Ovary (tissue), 9 donors: ENCODE measurements around the gene TCIRG1. TPM values are rescaled to one million over a fixed set of nuclear protein-coding genes. Genes with fewer than 3 reads are reported as not detected.

Experiments
- DNase-seq, 5 donors: peaks; one replicate each; pipeline ENCODE4 v3.0.0-alpha.2; 2019 to 2020
- H3K27ac ChIP-seq, 2 donors: fragments of 200-600 bp; one replicate each; pipeline versions ENCODE4 v1.5.1 to v1.8.0; 2019 to 2022
- H3K27me3 ChIP-seq: fragments of 200-600 bp; one replicate; pipeline ENCODE4 v1.8.0; 2022
- H3K36me3 ChIP-seq: fragments of 200-600 bp; sonication (generic); one replicate; pipeline ENCODE4 v1.5.1; 2019
- H3K4me1 ChIP-seq: one replicate; pipeline ENCODE4 v1.8.1; 2013; ENCODE audit warnings: mild to moderate bottlenecking, moderate library complexity; ENCODE audit not compliant: insufficient read depth
- H3K4me3 ChIP-seq: fragments of 200-600 bp; sonication (generic); one replicate; pipeline ENCODE4 v1.5.1; 2017
- H3K9me3 ChIP-seq, 2 donors: fragments of 200-600 bp in 1 of 2; sonication (generic) in 1 of 2; one replicate each; pipeline versions ENCODE4 v1.5.1 to v1.8.1; 2013 to 2019; ENCODE audit warnings: mild to moderate bottlenecking in 1 of 2, moderate library complexity in 1 of 2
- EP300 ChIP-seq: sonication (generic); formaldehyde crosslinking; IDR thresholded peaks from one replicate; pipeline ENCODE4 v1.6.1; 2017; ENCODE audit warnings: antibody characterized with exemption
- POLR2A ChIP-seq: fragments of 450-650 bp; IDR thresholded peaks from one replicate; pipeline ENCODE4 v1.6.1; 2017; ENCODE audit warnings: antibody characterized with exemption, mild to moderate bottlenecking, moderate library complexity
- WGBS, 3 donors: extraction: QIAGEN DNeasy Blood & Tissue Kit in 1 of 3; methylation state at CpG; one replicate each; pipeline versions ENCODE4 v1.1.5 to v1.1.7; 2013 to 2017; 5-methylcytosine and 5-hydroxymethylcytosine counted together
- intact Hi-C, 4 donors: fragments of 100-400 bp; cut with DNase I; formaldehyde crosslinking; loops; one replicate each; pipeline versions ENCODE4 v1.11.0 to v1.15.1; 2022 to 2023
- polyA plus RNA-seq, 2 donors: library from polyadenylated mRNA; stranded (reverse); fragments of 200-250 nt in 1 of 2; fragments of 350-450 nt in 1 of 2; fragmentation: Illumina TruSeq in 1 of 2; extraction: RNeasy Lipid Tissue Mini Kit (QIAGEN cat#74804) in 1 of 2; gene quantifications; one replicate each; pipeline ENCODE4 v1.2.3, GENCODE V29; 2013 to 2014
- total RNA-seq, 7 donors: library from RNA; depleted of rRNA in 2 of 7; stranded (reverse); fragments of >200 nt in 2 of 7; fragmentation: NEBNext Ultra II Directional in 3 of 7; extraction: Animal tissue kit (Norgen Biotek cat#: 25700) in 3 of 7; gene quantifications; one replicate each; pipeline versions ENCODE4 v1.1.0 to v1.2.4, GENCODE V29; 2016 to 2023
- TF ChIP-seq, protein P1 (sequence below), 3 donors: fragments of 450-650 bp in 2 of 3; fragments of 200-600 bp in 1 of 3; IDR thresholded peaks; one replicate each; pipeline versions ENCODE4 v1.5.1 to v1.8.0; 2016 to 2022; ENCODE audit warnings: antibody characterized with exemption in 3 of 3, mild to moderate bottlenecking in 1 of 3
- donor health status: DM: no; HTN: no; CAD: no; lungs with moderate emphysema.
- donor health status: DM: no; HTN: no; CAD: no.
- donor health status: Bipolar disorder and iron deficiency.
- donor health status: DM: yes; HTN: yes; CAD: no.
- donor health status: DM: no; HTN: no; CAD: no.
- donor health status: DM: yes; HTN: yes; CAD: no.

Gene TCIRG1
- total and polyA plus RNA-seq, 9 donors: 2.2 to 109 (median 77.4) TPM

DNA sequence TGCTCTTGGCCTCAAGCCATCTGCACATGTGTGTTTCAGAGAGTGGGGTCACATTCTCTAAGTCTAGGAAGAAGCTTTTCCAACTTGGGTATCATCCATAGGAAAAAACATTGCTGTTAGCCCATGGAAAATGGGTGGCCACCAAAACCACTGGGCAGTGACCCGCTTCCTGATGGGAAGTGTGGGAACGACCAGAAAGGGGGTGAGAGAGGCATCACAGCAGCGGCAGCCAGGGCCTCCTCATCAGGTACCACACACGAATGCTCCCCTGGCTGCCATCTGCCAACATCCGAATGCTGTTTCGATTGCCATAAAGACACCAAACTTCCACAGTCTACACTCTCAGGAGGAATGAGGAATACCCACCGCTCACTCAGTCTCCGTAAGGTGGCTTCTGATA lies 42.0 kb downstream of the TCIRG1 start:
- DNase-seq: no peak
- TF ChIP-seq POLR2A (no peak), EP300 (no peak)
- TF ChIP-seq, protein P1, sequence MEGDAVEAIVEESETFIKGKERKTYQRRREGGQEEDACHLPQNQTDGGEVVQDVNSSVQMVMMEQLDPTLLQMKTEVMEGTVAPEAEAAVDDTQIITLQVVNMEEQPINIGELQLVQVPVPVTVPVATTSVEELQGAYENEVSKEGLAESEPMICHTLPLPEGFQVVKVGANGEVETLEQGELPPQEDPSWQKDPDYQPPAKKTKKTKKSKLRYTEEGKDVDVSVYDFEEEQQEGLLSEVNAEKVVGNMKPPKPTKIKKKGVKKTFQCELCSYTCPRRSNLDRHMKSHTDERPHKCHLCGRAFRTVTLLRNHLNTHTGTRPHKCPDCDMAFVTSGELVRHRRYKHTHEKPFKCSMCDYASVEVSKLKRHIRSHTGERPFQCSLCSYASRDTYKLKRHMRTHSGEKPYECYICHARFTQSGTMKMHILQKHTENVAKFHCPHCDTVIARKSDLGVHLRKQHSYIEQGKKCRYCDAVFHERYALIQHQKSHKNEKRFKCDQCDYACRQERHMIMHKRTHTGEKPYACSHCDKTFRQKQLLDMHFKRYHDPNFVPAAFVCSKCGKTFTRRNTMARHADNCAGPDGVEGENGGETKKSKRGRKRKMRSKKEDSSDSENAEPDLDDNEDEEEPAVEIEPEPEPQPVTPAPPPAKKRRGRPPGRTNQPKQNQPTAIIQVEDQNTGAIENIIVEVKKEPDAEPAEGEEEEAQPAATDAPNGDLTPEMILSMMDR (IDR thresholded peaks at IDR 0.05): no peak
- H3K4me1 ChIP-seq: no peaks in the 10 kb centered on the region
- no peaks in the 10 kb centered on the region for H3K9me3 ChIP-seq
- WGBS, 3 donors: 92 to 95% (median 95%) methylated on average over 8 of the region's 8 CpGs
- no peak overlapping the region for H3K4me3 ChIP-seq
- H3K27me3 ChIP-seq: no peaks in the 10 kb centered on the region
- no peaks in the 10 kb centered on the region for H3K36me3 ChIP-seq
- no peak overlapping the region for H3K27ac ChIP-seq
- intact Hi-C loops: no loop called here

DNA sequence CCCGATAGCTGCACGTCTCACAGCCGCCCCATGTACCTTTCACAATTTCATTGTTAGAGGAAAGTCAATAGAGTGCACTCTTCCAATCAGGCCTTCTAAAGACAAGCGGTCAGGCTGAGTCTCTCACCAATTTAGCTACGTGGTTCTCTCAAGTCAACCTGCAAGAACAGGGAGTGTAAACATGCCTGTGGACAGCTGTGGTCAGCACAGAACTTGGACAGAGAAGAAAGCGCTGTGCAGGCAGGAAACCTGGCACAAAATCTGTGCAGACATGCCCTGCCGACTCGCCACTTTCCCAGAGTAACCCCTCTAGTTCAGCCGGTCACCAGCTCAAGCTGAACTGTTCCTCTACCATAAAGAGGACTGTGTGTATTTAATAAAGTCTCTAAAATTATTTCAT lies 42.9 kb downstream of the TCIRG1 start:
- 42 to 60% (median 51%) methylated on average over 9 of the region's 9 CpGs for WGBS, 3 donors
- no peaks in the 10 kb centered on the region for H3K36me3 ChIP-seq
- H3K9me3 ChIP-seq: no peaks in the 10 kb centered on the region
- H3K4me1 ChIP-seq: no peaks in the 10 kb centered on the region
- no peak overlapping the region for H3K4me3 ChIP-seq
- H3K27me3 ChIP-seq: no peaks in the 10 kb centered on the region
- DNase-seq: peak in 1 of 5 donors; percentile 21
- TF ChIP-seq EP300 (no peak), POLR2A (no peak)
- TF ChIP-seq, protein P1 (IDR thresholded peaks at IDR 0.05): no peak
- intact Hi-C loops: no loop called here
- no peak overlapping the region for H3K27ac ChIP-seq

GRCh38 chr11:68082481-68082880 lies 43.7 kb downstream of the TCIRG1 start:
- Histone ChIP-seq H3K27ac (no peak overlapping the region), H3K36me3 (no peaks in the 10 kb centered on the region)

GRCh38 chr11:68083517-68083916 lies 44.7 kb downstream of the TCIRG1 start:
- H3K4me3 ChIP-seq: no peak overlapping the region
- intact Hi-C loops: no loop called here
- H3K27me3 ChIP-seq: no peaks in the 10 kb centered on the region
- no peaks in the 10 kb centered on the region for H3K9me3 ChIP-seq
- no peaks in the 10 kb centered on the region for H3K36me3 ChIP-seq
- DNase-seq: no peak
- no peak for TF ChIP-seq POLR2A
- TF ChIP-seq, protein P1 (IDR thresholded peaks at IDR 0.05): no peak
- no peak for TF ChIP-seq EP300
- WGBS, 3 donors: 40 to 50% (median 46%) methylated on average over 3 of the region's 3 CpGs
- no peaks in the 10 kb centered on the region for H3K4me1 ChIP-seq
- H3K27ac ChIP-seq: no peak overlapping the region

More at GRCh38 chr11:68082481-68082880, 43.7 kb downstream of the TCIRG1 start:
- H3K9me3 ChIP-seq: no peaks in the 10 kb centered on the region
- no peaks in the 10 kb centered on the region for H3K27me3 ChIP-seq
- TF ChIP-seq POLR2A (no peak), EP300 (no peak)
- TF ChIP-seq, protein P1 (IDR thresholded peaks at IDR 0.05): no peak
- intact Hi-C loops: no loop called here
- no peak overlapping the region for H3K4me3 ChIP-seq
- WGBS, 3 donors: 46 to 55% (median 54%) methylated on average over 3 of the region's 3 CpGs
- no peak for DNase-seq
- H3K4me1 ChIP-seq: no peaks in the 10 kb centered on the region
